ENCODE data around the gene EXOSC1. TPM values are rescaled to one million over a fixed set of nuclear protein-coding genes. Genes with fewer than 3 reads are reported as not detected.
A peak's percentile ranks its signal among the peaks of the same experiment; 100 is the strongest.
"Not testable (repeated sequence)": the region's sequence is repeated elsewhere in the genome, so short reads cannot be mapped to it uniquely, and the experiment has no call there.

Gene EXOSC1
- total RNA-seq, 1 donor from 2014 or later: 40.3 TPM

DNA sequence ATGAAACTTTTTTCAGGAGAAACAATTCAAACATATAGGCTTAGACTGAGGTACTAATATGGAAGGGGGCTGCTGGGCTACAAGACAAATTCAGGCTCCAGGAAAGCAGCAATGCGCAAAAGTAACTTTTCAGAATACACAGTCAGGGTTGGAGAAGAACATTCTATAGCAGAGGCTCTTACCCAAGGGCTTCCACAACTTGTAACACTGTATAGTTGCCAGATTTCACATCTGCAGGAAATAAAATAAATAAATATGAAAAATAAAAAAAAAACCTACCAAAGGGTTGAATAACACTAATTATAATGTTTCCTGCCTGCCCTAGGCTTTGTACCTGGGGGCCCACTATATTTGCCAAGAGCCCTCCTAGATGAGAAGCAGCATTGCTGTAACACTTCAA, 38.1 kb upstream of the EXOSC1 start:
- H3K36me3 Mint-ChIP-seq (ENCODE audit: low read depth): no peaks in the 10 kb centered on the region
- no peak overlapping the region for H3K4me3 Mint-ChIP-seq
- TF ChIP-seq, protein P1, sequence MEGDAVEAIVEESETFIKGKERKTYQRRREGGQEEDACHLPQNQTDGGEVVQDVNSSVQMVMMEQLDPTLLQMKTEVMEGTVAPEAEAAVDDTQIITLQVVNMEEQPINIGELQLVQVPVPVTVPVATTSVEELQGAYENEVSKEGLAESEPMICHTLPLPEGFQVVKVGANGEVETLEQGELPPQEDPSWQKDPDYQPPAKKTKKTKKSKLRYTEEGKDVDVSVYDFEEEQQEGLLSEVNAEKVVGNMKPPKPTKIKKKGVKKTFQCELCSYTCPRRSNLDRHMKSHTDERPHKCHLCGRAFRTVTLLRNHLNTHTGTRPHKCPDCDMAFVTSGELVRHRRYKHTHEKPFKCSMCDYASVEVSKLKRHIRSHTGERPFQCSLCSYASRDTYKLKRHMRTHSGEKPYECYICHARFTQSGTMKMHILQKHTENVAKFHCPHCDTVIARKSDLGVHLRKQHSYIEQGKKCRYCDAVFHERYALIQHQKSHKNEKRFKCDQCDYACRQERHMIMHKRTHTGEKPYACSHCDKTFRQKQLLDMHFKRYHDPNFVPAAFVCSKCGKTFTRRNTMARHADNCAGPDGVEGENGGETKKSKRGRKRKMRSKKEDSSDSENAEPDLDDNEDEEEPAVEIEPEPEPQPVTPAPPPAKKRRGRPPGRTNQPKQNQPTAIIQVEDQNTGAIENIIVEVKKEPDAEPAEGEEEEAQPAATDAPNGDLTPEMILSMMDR (conservative IDR thresholded peaks at IDR 0.05): no peak
- no peak for DNase-seq (ENCODE audit: low read depth, low spot score)
- no peaks in the 10 kb centered on the region for H3K27me3 Mint-ChIP-seq (ENCODE audit: low read depth)
- H3K9me3 Mint-ChIP-seq: no peaks in the 10 kb centered on the region
- peaks cover 6% of the 10 kb centered on the region for H3K4me1 Mint-ChIP-seq
- no peak overlapping the region for H3K27ac Mint-ChIP-seq (ENCODE audit: unreplicated experiment)

DNA sequence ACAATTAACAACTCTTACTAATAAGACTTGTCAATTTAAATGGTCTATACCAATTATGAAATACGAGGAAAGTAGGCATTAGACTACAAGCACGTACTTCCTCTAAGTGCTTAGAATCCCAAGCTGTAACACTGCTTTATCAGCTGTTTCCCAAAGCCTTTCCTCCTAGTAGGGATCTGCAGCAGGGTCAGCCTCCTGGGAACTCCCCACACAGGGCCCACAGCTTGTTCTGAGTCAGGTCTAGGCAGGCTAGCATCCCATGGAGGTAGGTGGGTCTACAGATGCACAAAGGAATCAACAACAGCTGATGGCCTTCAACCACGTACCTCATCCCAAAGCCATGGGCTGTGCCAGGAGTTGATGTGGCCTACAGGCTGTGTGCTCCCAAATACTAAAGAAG, 37.7 kb upstream of the EXOSC1 start:
- Mint-ChIP-seq H3K27me3 (ENCODE audit: low read depth) (no peaks in the 10 kb centered on the region), H3K27ac (ENCODE audit: unreplicated experiment) (no peak overlapping the region)
- TF ChIP-seq, protein P1 (conservative IDR thresholded peaks at IDR 0.05): no peak

DNA sequence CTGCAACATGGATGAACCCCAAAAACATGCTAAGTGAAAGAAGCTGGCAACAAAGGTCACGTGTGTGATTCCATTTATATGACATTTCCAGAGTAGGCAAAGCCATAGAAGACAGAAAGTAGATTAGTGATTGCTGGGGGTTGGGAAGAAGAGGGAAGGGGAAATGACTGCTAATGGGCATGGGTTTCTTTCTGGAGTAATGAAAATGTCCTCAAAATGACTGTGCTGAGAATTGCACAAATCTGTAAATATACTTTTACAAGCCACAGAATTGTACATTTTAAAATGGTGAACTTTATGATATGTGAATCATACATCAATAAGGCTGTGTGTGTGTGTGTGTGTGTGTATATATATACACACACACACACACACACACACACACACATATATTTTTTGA, 36.6 kb upstream of the EXOSC1 start:
- Mint-ChIP-seq H3K36me3 (ENCODE audit: low read depth) (peaks cover 1% of the 10 kb centered on the region), H3K4me1 (peaks cover 6% of the 10 kb centered on the region), H3K9me3 (no peaks in the 10 kb centered on the region), H3K27ac (ENCODE audit: unreplicated experiment) (no peak overlapping the region), H3K27me3 (ENCODE audit: low read depth) (no peaks in the 10 kb centered on the region), H3K4me3 (no peak overlapping the region)
- no peak for DNase-seq (ENCODE audit: low read depth, low spot score)
- TF ChIP-seq, protein P1 (conservative IDR thresholded peaks at IDR 0.05): no peak

More for the DNA sequence above, 37.7 kb upstream of the EXOSC1 start:
- H3K9me3 Mint-ChIP-seq: no peaks in the 10 kb centered on the region
- DNase-seq (ENCODE audit: low read depth, low spot score): no peak
- peaks cover 6% of the 10 kb centered on the region for H3K4me1 Mint-ChIP-seq
- H3K36me3 Mint-ChIP-seq (ENCODE audit: low read depth): no peaks in the 10 kb centered on the region
- H3K4me3 Mint-ChIP-seq: no peak overlapping the region

DNA sequence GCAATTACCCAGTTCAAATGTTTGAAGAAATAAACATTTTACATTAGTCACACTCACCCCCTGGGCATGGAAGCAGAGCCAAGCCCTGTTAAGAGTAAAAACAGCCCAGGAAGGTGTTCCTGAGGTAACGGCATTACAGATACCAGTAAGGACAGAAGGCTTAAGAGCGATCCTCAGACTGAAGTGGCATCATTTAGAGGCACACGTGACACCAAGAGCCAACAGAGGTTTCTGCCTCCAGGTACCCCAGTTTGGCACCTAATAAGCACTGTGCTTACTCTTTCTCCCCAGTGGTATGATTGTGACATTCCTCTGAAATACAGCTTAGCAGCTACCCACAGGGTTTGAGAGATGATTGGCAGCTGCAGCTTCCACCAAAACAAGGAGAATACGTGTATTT, 35.3 kb upstream of the EXOSC1 start:
- TF ChIP-seq, protein P1 (conservative IDR thresholded peaks at IDR 0.05): no peak
- no peaks in the 10 kb centered on the region for H3K27me3 Mint-ChIP-seq (ENCODE audit: low read depth)
- no peak overlapping the region for H3K4me3 Mint-ChIP-seq
- no peaks in the 10 kb centered on the region for H3K9me3 Mint-ChIP-seq
- no peak overlapping the region for H3K27ac Mint-ChIP-seq (ENCODE audit: unreplicated experiment)
- peaks cover 6% of the 10 kb centered on the region for H3K4me1 Mint-ChIP-seq
- peaks cover 7% of the 10 kb centered on the region for H3K36me3 Mint-ChIP-seq (ENCODE audit: low read depth)
- no peak for DNase-seq (ENCODE audit: low read depth, low spot score)

DNA sequence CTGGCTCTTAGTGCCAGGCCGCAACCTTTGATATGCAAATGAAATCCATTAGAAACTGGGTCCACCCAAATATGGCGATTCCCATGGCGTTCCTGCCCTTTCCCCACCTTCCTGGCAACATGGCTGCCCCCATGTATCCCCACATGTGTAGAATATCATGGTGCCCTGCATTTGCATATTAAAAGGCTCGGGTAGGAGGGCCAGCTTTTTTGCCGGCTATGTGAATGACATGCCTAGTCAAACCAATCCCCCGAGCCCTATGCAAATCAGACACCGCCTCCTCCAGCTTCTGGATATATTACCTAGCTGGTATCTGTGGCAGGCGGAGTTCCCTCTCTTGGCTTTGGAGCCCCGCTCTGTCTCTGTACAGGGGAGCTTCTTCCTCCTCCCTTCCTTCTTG, 34.1 kb upstream of the EXOSC1 start:
- TF ChIP-seq, protein P1 (conservative IDR thresholded peaks at IDR 0.05): no peak
- no peak overlapping the region for H3K27ac Mint-ChIP-seq (ENCODE audit: unreplicated experiment)
- peaks cover 1% of the 10 kb centered on the region for H3K9me3 Mint-ChIP-seq
- H3K27me3 Mint-ChIP-seq (ENCODE audit: low read depth): no peaks in the 10 kb centered on the region
- H3K4me1 Mint-ChIP-seq: peaks cover 6% of the 10 kb centered on the region
- DNase-seq (ENCODE audit: low read depth, low spot score): peak; percentile 29
- H3K36me3 Mint-ChIP-seq (ENCODE audit: low read depth): peaks cover 14% of the 10 kb centered on the region
- H3K4me3 Mint-ChIP-seq: no peak overlapping the region

DNA sequence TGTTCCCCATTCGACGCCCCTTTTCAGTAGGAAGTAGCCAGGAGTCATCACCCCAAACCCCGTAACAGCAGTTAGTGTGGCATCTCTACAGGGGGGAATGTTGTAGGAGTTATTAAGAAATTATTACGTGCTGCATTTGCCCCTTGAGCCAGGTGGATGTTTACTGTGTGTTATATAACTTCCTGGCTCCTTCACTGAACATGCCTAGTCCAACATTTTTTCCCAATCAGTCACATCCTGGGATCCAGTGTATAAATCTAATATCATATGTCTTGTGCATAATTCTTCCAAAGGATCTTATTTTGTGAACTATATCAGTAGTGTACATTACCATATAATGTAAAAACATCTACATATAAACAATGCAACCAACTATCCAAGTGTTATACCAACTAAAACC, 33.6 kb upstream of the EXOSC1 start:
- not testable (repeated sequence) for H3K4me1 Mint-ChIP-seq; H3K27me3 Mint-ChIP-seq (ENCODE audit: low read depth); H3K4me3 Mint-ChIP-seq; DNase-seq (ENCODE audit: low read depth, low spot score); H3K9me3 Mint-ChIP-seq
- Mint-ChIP-seq H3K36me3 (ENCODE audit: low read depth) (peaks cover 16% of the 10 kb centered on the region), H3K27ac (ENCODE audit: unreplicated experiment) (peak overlapping the region; percentile 52)
